GM18526 (cell line): ENCODE results near the gene HAVCR2.
A peak's percentile ranks its signal among the peaks of the same experiment; 100 is the strongest.

Experiments
- POLR2A ChIP-seq: IDR thresholded peaks from 3 replicates; pipeline ENCODE4 v1.6.1; 2011; ENCODE audit not compliant: insufficient read length; ENCODE audit errors: extremely low read depth

Gene HAVCR2

DNA sequence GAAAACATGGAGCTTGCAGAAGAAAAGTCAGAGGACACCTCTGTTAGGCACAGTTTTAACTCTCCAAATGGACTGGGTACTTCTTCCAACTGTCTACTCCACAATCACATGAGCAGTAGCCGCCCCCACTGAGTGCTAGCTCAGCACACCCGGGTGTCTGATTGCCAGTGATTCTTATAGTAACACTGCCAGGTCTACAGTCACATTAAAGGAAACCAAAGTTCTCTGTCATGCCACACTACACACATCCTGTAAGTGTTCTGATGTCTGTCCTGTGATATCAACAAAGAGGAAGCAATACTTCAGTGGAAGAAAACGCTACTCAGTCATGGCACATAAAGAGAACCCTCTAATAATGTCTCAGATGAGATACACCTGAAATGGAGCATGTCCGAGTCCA lies at the start of gene HAVCR2:
Gene HAVCR2 (minus strand): TSS at position 69 of the 400 bp plus-strand sequence. CDS start 61 bp downstream, at position 8.
- TF ChIP-seq POLR2A = peak; percentile 34

DNA sequence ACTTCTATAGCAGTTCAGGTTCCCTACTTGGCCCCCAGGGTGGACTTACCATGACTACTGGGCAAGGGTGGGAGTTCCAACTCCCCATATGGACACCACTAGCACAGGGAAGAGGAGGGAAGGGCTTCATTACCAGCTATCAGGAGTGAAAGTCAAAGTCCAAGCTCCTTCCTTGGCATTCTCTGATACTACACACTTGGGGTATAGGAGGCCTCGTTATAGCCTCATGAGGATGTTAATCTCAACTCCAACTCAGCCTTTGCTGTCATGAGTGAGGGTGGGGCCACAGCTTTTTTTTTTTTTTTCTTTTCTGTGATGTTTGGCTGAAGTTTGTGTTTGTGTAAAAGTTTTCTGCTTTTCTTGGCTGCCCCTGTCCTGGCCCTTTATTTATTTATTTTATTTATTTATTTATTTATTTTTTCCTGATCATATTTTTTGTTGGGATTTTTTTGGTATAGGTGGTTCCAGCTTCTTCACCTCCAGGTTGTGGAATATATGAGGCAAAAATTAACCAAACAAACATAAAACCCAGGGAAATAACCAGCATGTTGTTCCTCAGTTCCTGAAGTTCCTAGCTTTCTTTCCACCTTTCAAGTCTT lies 48.5 kb upstream of the HAVCR2 start:
- TF ChIP-seq POLR2A = no peak

- no peak for TF ChIP-seq POLR2A
Observed at GRCh38 chr5:157155297-157155696, 46.5 kb upstream of the HAVCR2 start.

DNA sequence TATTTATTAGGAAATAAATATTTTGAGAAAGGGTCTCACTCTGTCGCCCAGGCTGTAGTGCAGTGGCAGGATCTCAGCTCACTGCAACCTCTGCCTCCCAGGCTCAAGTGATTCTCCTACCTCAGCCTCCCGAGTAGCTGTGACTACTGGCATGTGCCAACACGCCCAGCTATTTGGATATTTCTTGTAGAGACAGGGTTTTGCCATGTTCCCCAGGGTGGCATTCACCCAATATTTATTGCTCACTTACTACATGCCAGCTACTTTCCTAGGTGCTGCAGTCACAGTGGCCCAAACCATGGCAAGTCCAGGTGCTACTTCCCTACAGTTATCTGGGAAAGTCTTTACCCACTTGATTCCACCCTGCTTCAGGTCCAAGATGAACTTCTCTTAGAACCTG lies 42.2 kb upstream of the HAVCR2 start:
- TF ChIP-seq POLR2A = no peak

DNA sequence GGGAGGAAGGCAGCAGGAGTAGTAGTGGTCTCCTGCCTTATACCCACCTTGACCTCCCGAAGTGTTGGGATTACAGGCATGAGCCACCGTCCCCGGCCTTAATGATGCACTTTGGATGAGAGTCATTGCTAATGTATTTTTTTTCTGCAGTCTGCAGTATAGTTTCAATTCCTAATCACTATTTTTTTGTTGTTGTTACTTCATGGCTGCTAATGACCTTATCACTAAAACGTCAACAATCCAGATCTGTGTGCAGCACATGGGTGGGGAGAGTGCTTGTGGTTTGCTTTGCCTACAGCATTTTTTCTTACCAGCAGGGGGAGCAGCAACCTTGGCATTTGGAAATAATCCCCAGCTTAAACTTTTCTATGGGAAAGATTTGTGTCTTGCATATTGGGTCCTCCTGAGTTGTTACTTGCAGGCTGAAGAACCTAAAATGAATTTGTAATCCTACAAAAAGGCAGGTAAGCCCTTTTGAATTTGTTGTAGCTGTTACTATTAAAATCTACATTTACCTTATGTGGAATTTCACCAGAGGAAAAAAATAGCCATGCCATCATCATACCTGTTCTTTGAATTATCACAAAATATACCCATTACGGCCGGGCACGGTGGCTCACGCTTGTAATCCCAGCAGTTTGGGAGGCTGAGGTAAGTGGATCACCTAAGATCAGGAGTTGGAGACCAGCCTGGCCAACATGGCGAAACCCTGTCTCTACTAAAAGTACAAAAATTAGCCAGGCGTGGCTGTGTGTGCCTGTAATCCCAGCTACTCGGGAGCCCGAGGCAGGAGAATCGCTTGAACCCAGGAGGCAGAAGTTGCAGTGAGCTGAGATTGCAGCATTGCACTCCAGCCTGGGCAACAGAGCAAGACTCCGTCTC lies 40.1 kb upstream of the HAVCR2 start:
- TF ChIP-seq POLR2A = no peak

DNA sequence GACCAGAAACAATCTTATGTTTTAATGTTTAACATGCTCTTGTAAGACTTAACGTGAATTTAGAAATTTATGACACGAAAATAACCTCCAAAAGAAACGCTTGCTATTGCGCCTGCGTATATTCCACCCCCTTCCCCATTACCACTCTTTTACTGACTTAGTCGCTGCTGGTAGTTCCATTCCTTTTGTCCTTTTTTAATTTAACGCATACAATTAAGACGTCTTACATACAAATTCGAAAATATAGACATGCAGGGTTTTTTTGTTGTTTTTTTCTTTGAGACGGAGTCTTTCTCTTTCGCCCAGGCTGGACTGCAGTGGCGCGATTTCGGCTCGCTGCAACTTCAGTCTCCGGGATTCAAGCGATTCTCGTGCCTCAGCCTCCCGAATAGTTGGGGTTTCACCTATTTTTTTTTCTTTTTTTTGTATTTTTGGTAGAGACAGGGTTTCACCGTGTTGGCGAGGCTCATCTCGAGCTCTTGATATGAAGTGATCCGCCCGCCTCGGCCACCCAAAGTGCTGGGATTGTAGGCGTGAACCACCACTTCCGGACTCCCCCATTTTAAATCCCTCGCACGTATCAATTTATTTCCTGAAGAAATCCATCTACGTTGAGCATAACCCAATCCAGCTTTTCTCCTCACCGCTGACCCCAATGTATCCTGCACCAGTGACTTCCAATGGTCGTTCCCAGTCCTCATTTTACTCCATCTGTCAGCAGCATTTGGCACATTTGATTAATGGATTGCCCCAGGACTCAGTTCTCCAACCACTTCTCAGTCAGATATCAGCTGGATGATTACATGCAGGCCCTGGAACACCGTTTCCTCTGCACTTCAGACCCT lies 34.5 kb upstream of the HAVCR2 start:
- no peak for TF ChIP-seq POLR2A

GRCh38 chr5:157142317-157143126 lies 33.7 kb upstream of the HAVCR2 start, which contains the start of gene MED7:
Gene MED7, minus strand, starts transcription at chr5:157142865. Its CDS starts 3,434 bp downstream, at chr5:157139431.
- peak; percentile 79 for TF ChIP-seq POLR2A

DNA sequence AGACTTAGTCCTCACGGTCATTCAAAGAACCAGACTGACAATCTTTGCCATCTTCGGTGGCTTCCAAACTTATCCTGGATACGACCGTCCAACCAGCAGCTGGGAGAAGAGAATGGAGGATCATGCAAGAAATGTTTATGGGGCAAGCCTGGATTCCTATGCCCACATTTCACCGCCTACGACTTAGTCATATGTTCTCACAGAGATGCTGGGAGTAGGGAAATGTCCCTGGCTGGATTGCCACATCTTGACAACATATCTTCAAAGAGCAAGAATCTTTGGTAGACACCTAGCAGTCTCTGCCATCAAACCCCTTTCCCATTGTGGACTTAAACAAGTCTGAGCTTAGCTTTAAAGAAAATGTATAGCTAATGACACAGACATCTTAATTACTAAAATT lies 28.8 kb upstream of the HAVCR2 start:
- no peak for TF ChIP-seq POLR2A

GRCh38 chr5:157132281-157132612 lies 23.4 kb upstream of the HAVCR2 start:
- TF ChIP-seq POLR2A = no peak

GRCh38 chr5:157130925-157131324 lies 22.1 kb upstream of the HAVCR2 start:
- TF ChIP-seq POLR2A = no peak

GRCh38 chr5:157121709-157122108 lies 12.9 kb upstream of the HAVCR2 start:
- no peak for TF ChIP-seq POLR2A

GRCh38 chr5:157120102-157120501 lies 11.3 kb upstream of the HAVCR2 start:
- TF ChIP-seq POLR2A = no peak

- no peak for TF ChIP-seq POLR2A
Observed at GRCh38 chr5:157116483-157116954, 7.7 kb upstream of the HAVCR2 start.

DNA sequence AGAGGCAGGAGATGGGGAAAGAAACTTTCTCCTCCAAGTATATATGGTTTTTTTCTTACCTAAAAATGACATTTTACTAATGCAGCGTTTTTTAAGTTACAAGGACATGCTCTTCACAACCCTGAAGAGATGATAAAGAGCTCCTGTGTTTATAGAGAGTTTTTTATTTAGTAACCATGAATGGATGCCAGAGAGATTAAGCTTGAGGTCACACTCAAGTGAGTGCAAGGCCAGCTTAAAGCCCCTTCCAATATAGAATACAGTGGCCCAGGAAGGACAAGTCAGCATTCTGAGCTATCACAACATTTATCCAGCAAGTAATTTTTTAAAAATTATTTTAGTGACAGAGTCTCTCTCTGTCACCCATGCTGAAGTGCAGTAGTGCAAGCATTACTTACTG lies 6.7 kb upstream of the HAVCR2 start:
- TF ChIP-seq POLR2A = no peak

DNA sequence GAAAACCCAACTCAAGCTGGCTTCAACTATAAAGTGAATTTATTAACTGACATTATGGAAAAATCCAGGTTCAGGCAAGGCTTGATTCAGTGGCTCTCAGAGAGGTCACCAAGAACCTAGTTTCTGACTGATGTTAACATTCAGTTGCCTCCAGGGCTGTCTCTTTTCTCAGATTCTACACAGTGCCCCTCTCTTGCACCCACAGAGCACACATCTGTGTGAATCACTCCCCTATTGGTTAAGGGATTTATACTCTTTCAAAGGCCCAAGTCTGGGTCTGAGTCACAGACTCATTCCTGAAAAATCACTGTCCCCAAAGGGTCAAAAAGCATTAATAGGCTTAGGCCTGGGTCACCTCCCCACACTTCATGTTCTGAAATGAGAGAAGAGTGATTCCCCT lies 6.2 kb upstream of the HAVCR2 start:
- TF ChIP-seq POLR2A = no peak
